Caco-2 (cell line): ENCODE measurements around the gene DOCK2. TPM values are rescaled to one million over a fixed set of nuclear protein-coding genes. Genes with fewer than 3 reads are reported as not detected.

Source experiments
- BruUV-seq: library from RNA; stranded (reverse); fragments of 400-500 nt; replicated peaks from 2 replicates; lab custom pipeline; 2021; lab: Mats Ljungman, UMichigan
- CTCF ChIA-PET: fragments of 300-600 bp; sonication (Branson Sonifier 250); formaldehyde crosslinking; loops from one replicate; lab custom pipeline; 2022; ENCODE audit warnings: antibody characterized with exemption; lab: Charles Lee
- POLR2A ChIA-PET: fragments of 300-600 bp; sonication (Branson Sonifier 250); formaldehyde crosslinking; loops from one replicate; lab custom pipeline; 2022; ENCODE audit warnings: antibody characterized with exemption; lab: Charles Lee
- DNase-seq, 2 experiments: peaks; one replicate each; pipeline versions ENCODE4 v3.0.0 to v3.0.0-alpha.2; 2020 to 2022
- H3K27me3 ChIP-seq: replicated peaks from 2 replicates; pipeline ENCODE4 v1.6.0; 2011; ENCODE audit warnings: low read length; ENCODE audit not compliant: control insufficient read depth, insufficient read depth
- H3K36me3 ChIP-seq: 2 replicates; pipeline ENCODE4 v1.5.1; 2011; ENCODE audit warnings: low read length; ENCODE audit not compliant: control insufficient read depth, insufficient read depth
- H3K4me1 ChIP-seq: fragments of 250-450 bp; sonication (Bioruptor Pico); 2 replicates; pipeline ENCODE4 v1.5.1; 2020; ENCODE audit warnings: mild to moderate bottlenecking
- H3K4me3 ChIP-seq: 2 replicates; pipeline ENCODE4 v1.5.1; 2011; ENCODE audit warnings: low read depth, mild to moderate bottlenecking, control low read depth, low read length
- H3K9me3 ChIP-seq: fragments of 250-450 bp; sonication (Bioruptor Pico); 2 replicates; pipeline ENCODE4 v1.5.1; 2020; ENCODE audit warnings: mild to moderate bottlenecking, moderate library complexity
- H3K27ac Mint-ChIP-seq: one replicate; pipeline ENCODE4 v1.8.0; 2022; ENCODE audit warnings: mixed read lengths; ENCODE audit not compliant: unreplicated experiment
- H3K27me3 Mint-ChIP-seq: one replicate; pipeline ENCODE4 v1.8.0; 2022; ENCODE audit warnings: mixed read lengths; ENCODE audit not compliant: insufficient read depth, unreplicated experiment
- H3K36me3 Mint-ChIP-seq: one replicate; pipeline ENCODE4 v1.8.0; 2022; ENCODE audit warnings: mild to moderate bottlenecking, mixed read lengths; ENCODE audit not compliant: insufficient read depth, unreplicated experiment
- H3K4me1 Mint-ChIP-seq: one replicate; pipeline ENCODE4 v1.8.0; 2022; ENCODE audit warnings: low read depth, mixed read lengths; ENCODE audit not compliant: unreplicated experiment
- H3K4me3 Mint-ChIP-seq: one replicate; pipeline ENCODE4 v1.8.0; 2022; ENCODE audit warnings: mild to moderate bottlenecking, moderate library complexity, mixed read lengths; ENCODE audit not compliant: unreplicated experiment
- H3K9me3 Mint-ChIP-seq: one replicate; pipeline ENCODE4 v1.8.0; 2022; ENCODE audit warnings: mixed read lengths; ENCODE audit not compliant: unreplicated experiment
- intact Hi-C: fragments of 100-400 bp; cut with micrococcal nuclease; formaldehyde crosslinking; loops from one replicate; pipeline ENCODE4 v1.10.0; 2022; ENCODE audit not compliant: unreplicated experiment
- total RNA-seq: library from RNA; stranded (reverse); gene quantifications from 2 replicates; pipeline ENCODE4 v1.2.3, GENCODE V29; 2022
- TF ChIP-seq, protein P1 (sequence below), 2 experiments: fragments of 200-600 bp in 1 of 2; IDR thresholded peaks; 1 replicate in 1 of 2; 2 replicates in 1 of 2; pipeline versions ENCODE4 v1.5.1 to v1.8.0; 2011 to 2022; ENCODE audit warnings: antibody characterized with exemption in 1 of 2, control low read depth in 1 of 2, inconsistent platforms in 1 of 2, low read depth in 1 of 2, low read length in 1 of 2, mild to moderate bottlenecking in 1 of 2, moderate library complexity in 1 of 2; ENCODE audit not compliant: insufficient read depth in 1 of 2, severe bottlenecking in 1 of 2, unreplicated experiment in 1 of 2

Gene DOCK2
- total RNA-seq, 1 experiment from 2014 or later = 0.09 TPM

DNA sequence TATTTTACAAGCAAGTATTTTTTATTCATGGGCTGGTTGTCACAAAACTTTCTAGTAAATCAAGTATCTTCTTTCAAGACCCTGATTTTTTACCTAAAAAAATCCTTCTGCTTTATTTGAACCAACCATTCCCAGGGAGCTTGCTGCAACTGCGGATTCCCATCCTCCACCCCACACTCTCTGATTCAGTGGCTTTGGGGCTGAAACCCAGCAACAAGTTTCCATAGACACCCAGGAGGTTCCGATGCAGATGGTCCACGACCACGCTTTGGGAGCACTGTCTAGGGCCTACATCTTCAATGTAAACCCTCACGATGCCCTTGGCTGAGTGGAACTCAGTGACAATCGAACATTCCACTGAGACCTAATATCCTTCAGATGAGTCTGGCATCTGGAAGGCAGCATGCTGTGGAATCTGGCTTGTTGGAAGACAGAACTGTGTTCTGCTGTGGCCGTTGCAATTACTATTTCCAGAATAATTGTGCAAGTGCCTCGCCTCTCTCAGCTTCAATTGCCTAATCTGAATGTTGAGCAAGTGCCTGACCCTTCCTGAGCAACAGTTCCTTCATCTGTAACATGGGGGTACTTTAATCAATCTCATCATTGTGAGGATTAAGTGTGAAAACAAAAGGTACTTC lies 238.1 kb downstream of the DOCK2 start:
- Histone ChIP-seq H3K36me3 (no peaks in the 10 kb centered on the region), H3K4me1 (no peaks in the 10 kb centered on the region), H3K4me3 (no peak overlapping the region), H3K9me3 (no peaks in the 10 kb centered on the region), H3K27me3 (no peaks in the 10 kb centered on the region; the same call in none of the 2 replicates)
- ChIA-PET CTCF (no interaction called here), POLR2A (no interaction called here)
- BruUV-seq = no TSS peak
- Mint-ChIP-seq H3K36me3 (no peaks in the 10 kb centered on the region), H3K27ac (no peak overlapping the region), H3K27me3 (peaks cover 17% of the 10 kb centered on the region), H3K9me3 (no peaks in the 10 kb centered on the region), H3K4me1 (no peaks in the 10 kb centered on the region), H3K4me3 (no peak overlapping the region)
- intact Hi-C loops = no loop called here
- DNase-seq = no peak
- TF ChIP-seq, protein P1, sequence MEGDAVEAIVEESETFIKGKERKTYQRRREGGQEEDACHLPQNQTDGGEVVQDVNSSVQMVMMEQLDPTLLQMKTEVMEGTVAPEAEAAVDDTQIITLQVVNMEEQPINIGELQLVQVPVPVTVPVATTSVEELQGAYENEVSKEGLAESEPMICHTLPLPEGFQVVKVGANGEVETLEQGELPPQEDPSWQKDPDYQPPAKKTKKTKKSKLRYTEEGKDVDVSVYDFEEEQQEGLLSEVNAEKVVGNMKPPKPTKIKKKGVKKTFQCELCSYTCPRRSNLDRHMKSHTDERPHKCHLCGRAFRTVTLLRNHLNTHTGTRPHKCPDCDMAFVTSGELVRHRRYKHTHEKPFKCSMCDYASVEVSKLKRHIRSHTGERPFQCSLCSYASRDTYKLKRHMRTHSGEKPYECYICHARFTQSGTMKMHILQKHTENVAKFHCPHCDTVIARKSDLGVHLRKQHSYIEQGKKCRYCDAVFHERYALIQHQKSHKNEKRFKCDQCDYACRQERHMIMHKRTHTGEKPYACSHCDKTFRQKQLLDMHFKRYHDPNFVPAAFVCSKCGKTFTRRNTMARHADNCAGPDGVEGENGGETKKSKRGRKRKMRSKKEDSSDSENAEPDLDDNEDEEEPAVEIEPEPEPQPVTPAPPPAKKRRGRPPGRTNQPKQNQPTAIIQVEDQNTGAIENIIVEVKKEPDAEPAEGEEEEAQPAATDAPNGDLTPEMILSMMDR (IDR thresholded peaks at IDR 0.05; ENCODE audit: insufficient read depth in 1 of 2, low read depth in 1 of 2, low read length in 1 of 2, severe bottlenecking in 1 of 2, unreplicated experiment in 1 of 2) = no peak

DNA sequence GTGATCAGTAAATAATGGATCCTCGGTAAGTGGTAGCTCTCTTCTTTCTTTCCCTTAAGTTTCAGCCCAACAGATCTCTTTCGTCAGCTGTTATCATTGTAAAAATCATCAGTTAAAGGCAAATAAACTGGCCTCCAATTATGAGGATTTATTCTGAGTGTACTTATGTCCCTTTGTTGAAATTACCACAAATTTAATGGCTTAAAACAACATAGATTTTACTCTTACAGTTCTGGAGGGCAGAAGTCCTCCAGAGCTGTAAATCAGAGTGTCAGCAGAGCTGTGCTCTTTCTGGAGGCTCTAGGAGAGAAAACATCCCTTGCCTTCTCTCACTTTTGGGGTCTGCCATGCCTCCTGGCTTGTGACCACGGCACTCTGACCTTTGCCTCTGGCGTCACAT lies 238.7 kb downstream of the DOCK2 start:
- H3K27me3 ChIP-seq = no peaks in the 10 kb centered on the region; the same call in none of the 2 replicates
- intact Hi-C loops = no loop called here
- DNase-seq = no peak
- H3K36me3 ChIP-seq = no peaks in the 10 kb centered on the region
- ChIA-PET POLR2A (no interaction called here), CTCF (no interaction called here)
- Mint-ChIP-seq H3K27ac (no peak overlapping the region), H3K27me3 (peaks cover 17% of the 10 kb centered on the region), H3K4me3 (no peak overlapping the region), H3K36me3 (no peaks in the 10 kb centered on the region), H3K4me1 (no peaks in the 10 kb centered on the region), H3K9me3 (no peaks in the 10 kb centered on the region)
- H3K9me3 ChIP-seq = no peaks in the 10 kb centered on the region
- no peaks in the 10 kb centered on the region for H3K4me1 ChIP-seq
- H3K4me3 ChIP-seq = no peak overlapping the region
- TF ChIP-seq, protein P1 (IDR thresholded peaks at IDR 0.05; ENCODE audit: insufficient read depth in 1 of 2, low read depth in 1 of 2, low read length in 1 of 2, severe bottlenecking in 1 of 2, unreplicated experiment in 1 of 2) = no peak
- no TSS peak for BruUV-seq

DNA sequence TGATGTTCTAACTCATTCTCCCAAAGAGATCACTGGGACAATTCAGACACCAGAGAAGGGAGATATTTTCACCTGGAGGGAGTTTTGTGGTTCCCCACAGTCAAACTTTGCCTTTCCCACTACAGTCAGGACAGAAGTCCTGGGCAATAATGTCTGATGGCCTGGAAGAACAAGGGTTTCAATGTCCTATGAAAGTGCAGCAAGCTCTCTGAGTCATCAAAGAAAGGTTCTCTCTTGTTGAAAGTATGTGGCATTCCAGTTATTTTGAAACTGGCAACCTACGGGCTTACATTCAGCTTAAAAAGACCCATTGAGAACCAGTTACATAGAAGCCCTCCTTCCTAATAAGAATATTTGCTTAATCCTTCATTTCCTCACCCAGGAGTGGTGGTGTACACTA lies 239.3 kb downstream of the DOCK2 start:
- Mint-ChIP-seq H3K36me3 (no peaks in the 10 kb centered on the region), H3K9me3 (no peaks in the 10 kb centered on the region), H3K27ac (no peak overlapping the region), H3K4me3 (no peak overlapping the region), H3K4me1 (no peaks in the 10 kb centered on the region), H3K27me3 (peaks cover 19% of the 10 kb centered on the region)
- Histone ChIP-seq H3K36me3 (no peaks in the 10 kb centered on the region), H3K4me1 (no peaks in the 10 kb centered on the region), H3K4me3 (no peak overlapping the region), H3K9me3 (no peaks in the 10 kb centered on the region), H3K27me3 (no peaks in the 10 kb centered on the region; the same call in none of the 2 replicates)
- BruUV-seq = no TSS peak
- TF ChIP-seq, protein P1 (IDR thresholded peaks at IDR 0.05; ENCODE audit: insufficient read depth in 1 of 2, low read depth in 1 of 2, low read length in 1 of 2, severe bottlenecking in 1 of 2, unreplicated experiment in 1 of 2) = no peak
- CTCF ChIA-PET = no interaction called here
- intact Hi-C loops = no loop called here
- POLR2A ChIA-PET = no interaction called here
- DNase-seq = no peak
